Measurements from ENCODE around the gene LACTBL1.
"Not testable (repeated sequence)": the region's sequence is repeated elsewhere in the genome, so short reads cannot be mapped to it uniquely, and the experiment has no call there.

LACTBL1 gene, protein sequence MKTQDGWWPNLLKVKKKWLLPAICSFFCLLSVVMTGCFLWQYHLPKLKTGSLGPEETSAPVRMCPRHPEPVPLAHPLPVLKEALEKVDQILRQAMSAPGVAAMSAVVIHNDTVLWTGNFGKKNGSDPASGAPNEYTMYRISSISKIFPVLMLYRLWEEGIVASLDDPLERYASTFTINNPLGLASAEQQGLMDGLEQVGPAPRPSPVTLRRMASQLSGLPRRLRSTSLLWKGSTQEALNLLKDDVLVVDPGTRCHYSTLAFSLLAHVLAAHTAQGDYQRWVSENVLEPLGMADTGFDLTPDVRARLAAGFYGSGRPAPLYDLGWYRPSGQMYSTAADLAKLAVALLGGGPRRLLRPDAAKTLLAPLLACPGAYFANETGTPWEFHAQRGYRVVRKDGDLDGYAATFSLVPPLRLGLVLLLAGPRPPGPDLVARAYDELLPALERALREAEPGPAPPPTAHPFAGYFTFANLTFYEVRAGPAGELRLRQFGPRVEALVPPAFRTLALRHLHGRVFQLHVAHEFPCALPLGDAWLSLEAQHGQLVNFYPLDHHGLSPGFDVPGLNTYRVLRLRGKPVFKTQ

DNA sequence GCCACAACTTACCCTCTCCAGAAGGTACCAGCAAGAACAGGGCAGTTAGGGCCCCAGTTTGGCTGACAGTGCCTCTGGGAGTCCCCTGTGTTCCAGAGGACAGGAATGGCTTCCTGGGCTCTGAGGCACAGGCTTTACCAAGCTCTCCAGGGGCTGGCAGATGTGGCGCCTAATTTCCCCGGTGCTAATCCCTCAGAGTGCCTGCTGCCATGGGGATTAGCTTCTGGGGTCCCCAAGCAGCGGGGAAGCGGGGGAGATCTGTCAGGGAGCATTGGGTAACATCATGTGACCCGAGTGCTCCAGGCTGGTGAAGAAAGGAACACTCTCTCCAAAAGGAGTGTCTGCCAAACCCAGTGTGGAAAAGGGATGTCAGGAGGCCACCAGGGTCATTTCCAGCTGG lies at the start of gene LACTBL1:
Gene LACTBL1, minus strand, starts transcription at position 107 of the 400 bp plus-strand sequence. CDS start 550 bp downstream, outside the sequence.
- no peak for DNase-seq (ENCODE audit: low read depth)

DNA sequence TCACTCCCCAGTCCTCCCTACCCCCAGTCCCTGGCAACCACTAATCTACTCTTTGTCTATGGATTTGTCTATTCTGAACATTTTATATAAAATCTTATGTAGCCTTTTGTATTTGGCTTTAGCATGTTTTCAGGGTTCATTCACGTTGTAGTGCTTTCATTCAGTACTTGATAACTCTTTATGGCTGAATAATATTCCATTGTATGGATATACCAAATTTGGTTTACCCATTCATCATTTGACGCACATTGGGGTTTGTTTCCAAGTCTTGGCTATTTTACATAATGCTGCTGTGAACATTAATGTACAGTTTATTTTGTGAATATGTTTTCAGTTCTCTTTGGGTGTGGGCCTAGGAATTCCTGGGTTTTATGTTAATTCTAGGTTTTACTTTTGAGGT lies 49.2 kb upstream of the LACTBL1 start:
- DNase-seq (ENCODE audit: low read depth), result no peak

DNA sequence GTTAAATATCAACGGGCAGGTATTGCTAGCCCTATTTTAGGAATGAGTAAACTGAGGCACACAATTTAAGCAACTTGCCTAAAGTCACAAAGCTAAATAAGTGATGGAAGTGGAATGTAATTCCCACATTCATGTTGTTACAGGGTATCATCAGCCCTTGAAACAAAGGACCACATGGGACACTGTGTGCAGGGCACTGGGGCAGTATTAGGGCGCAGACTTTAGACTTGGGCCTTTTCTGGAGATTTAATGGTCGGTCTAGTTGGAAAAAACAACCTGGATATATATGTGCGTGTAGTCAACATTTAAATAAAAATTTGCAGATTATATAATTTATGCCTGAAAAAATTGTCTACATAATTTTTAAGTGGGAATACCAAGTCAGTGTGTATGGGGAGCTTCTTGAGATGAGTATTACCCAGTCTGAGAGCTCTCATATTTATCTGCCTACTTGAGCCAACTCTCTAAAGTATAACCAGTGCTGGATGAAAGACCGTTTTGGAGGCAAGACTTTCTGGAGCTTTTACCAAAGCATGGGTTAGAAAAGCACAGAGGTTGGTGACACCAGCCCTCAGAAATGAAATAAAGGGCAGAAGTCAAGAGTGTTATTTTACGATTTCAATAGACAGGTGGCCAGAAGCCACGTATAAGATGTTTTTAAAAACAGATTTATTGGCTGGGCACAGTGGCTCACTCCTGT lies 48.2 kb upstream of the LACTBL1 start:
- peak; percentile 17 for DNase-seq (ENCODE audit: low read depth)

DNA sequence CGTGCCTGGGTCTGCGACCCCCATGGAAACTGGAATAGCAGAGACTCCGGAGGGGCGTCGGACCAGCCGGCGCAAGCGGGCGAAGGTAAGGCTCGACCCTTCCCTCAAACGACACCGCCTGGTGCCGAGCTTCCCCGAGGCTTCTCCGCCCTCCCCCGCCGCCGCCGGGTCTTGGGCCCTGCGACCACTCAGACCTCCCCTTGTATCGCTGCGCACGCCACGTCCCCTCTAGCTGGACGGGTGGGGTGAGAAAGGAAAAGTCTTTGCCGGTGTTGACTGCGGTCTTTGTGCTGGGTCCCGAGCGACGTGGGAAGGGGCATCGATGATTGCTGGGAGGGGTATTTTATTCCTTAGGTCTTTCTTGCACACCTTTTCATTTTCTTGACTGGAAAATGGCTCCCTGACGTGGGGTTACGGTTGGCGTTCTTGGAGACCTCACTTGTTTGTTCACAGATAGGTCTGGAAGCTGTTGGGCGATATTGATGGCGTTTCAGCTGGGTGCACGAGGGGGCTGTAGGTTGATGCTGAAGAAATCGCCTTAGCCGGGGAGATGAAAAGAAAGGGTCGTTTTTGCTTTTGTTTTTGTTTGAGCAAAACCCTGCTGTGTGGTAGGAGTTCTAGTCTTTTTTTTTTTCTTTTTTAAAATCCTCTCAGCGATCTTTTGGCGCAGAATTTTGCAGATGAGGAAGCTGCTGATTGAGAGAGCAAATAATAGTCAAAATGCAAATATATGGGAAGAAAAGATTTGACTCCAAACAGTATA lies 47.4 kb upstream of the LACTBL1 start:
- DNase-seq (ENCODE audit: low read depth), result peak; percentile 59

DNA sequence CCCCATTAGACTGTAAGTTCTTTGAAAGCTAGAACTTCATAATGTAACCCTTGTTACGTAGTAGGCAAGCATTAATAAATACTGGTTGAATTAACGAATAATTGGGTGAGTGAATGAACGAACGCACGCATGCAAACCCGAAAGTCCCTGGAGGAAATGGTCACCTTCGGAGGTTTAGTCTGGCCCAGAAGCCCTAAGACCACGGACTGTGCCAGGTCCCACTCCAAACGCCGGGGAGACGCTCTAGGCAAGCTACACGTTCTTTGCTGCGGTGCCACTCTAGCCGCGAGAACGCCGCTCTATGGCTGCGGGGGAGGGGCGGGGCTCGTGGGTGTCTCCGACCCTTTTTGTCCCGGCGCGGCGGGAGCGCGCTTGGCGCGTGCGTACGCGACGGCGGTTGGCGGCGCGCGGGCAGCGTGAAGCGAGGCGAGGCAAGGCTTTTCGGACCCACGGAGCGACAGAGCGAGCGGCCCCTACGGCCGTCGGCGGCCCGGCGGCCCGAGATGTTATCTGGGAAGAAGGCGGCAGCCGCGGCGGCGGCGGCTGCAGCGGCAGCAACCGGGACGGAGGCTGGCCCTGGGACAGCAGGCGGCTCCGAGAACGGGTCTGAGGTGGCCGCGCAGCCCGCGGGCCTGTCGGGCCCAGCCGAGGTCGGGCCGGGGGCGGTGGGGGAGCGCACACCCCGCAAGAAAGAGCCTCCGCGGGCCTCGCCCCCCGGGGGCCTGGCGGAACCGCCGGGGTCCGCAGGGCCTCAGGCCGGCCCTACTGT lies 46.6 kb upstream of the LACTBL1 start, which contains the start of gene KDM1A:
Gene KDM1A, plus strand, starts transcription at position 375 of the 769 bp plus-strand sequence. Its CDS starts 129 bp downstream, at position 504.
- DNase-seq (ENCODE audit: low read depth), result peak; percentile 98

DNA sequence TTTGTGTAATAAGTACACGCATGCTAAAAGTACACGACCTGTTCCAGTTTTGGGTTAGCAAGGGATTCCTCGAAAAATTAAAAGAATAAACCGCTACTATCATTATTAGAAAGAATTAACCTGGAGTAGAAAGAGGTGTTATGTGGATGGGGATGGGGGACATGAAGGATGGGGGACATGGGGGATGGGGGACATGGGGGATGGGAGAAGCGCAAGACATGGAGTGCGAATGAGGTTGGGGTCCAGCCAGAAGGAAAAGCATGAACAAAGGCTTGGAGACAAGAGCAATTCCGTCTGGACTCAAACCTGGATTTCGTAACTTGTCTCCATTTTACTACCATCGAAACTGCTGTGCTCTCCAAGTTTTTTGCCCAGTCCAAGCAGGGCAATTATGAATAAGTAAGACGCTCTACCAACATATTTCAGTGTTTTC lies 46.0 kb upstream of the LACTBL1 start:
- no peak for DNase-seq (ENCODE audit: low read depth)

DNA sequence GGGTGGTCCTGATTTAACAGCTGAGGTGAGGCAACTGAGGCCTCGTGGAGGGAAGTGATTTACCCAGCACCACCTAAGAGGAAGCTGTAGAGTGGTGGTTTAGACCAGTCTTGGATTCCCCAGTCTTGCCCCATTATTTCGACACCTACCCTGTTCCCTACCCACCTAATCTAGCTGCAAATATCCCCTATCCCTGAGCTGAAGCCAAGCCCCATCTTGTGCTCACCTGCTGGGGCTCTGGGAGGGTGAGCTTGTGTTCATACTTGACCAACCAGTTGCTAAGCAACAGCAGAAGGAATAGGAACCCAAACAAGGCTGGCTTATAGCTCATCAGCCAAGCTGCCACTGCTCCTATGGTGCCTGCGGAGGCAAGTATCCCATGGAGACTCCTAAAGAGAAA lies 41.0 kb upstream of the LACTBL1 start:
- DNase-seq (ENCODE audit: low read depth), result no peak

DNA sequence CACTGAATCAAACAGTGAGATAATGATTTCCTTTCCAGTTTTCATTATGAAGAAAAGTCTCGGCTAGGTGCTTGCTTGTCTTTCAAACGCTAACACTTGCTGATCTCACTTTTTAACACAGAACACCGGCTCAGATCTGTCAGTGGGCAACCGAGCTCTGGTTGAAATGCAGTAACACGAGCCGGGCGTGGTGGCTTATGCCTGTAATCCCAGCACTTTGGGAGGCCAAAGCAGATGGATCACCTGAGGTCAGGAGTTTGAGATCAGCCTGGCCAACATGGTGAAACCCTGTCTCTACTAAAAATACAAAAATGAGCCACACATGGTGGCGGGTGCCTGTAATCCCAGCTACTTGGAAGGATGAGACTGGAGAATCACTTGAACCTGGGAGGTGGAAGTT lies 37.4 kb upstream of the LACTBL1 start:
- DNase-seq (ENCODE audit: low read depth), result not testable (repeated sequence)

DNA sequence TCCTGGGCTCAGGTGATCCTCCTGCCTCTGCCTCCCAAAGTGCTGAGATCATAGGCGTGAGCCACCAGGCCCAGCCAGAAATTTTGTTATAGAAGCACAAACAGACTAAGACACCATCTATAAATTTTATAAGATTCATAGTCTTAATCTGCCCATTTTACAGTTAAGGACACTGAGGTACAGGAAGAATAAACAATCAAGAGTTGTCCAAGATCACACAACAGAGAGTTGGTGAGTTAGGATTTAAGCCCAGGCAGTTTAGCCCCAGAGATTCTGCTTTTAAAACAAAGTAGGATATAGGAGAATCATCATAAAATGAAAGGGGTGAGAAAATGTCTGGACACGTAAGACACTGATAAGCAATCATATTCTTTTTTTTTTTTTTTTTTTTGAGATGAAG lies 36.2 kb upstream of the LACTBL1 start:
- DNase-seq (ENCODE audit: low read depth), result no peak

DNA sequence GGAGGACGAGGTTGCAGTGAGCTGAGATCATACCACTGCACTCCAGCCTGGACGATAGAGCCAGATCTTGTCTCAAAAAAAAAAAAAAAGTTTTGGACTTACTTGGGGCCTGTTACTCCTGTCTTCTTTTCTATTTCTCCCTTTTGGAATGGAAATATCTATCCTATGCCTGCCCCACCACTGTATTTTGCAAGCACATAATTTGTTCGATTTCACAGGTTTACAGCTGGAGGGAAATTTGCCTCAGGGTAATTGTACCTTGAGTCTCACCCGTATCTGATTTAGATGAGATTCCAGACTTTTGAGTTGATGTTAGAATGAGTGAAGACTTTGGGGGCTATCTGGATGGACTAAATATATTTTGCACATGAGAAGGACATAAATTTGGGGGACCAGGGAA lies 34.4 kb upstream of the LACTBL1 start:
- no peak for DNase-seq (ENCODE audit: low read depth)

DNA sequence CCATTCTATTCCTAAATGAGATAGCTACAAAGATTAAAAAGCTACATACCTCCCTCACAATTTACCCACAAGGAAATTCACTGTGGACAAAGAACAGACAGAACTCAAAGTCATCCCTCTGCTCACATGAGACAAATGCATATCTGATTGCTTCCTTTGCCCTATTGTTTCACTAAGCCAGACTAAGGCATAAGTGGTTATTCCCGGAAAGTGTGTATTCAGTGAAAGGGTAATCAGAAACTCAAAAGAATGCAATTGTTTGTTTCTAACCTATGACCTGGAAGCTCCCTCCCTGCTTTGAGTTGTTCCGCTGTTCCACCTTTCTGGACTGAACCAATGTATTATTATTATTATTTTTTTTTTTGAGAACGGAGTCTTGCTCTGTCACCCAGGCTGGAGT lies 32.1 kb upstream of the LACTBL1 start:
- not testable (repeated sequence) for DNase-seq (ENCODE audit: low read depth)

DNA sequence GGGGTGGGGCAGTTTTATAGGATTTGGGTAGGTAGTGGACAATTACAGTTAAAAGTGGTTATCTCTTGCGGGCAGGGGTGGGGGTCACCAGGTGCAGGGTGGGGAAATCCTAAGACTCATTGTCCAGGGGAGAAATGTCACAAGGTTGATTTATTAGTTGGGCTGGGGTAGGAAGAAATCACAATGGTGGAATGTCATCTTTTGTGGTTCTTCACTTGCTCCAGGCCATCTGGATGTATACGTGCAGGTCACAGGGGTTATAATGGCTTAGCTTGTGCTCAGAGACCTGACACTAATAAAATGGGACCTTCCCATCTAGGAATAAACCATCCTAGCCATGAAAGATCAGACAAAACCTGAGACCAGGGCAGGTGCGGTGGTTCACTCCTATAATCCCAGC lies 31.4 kb upstream of the LACTBL1 start:
- no peak for DNase-seq (ENCODE audit: low read depth)

DNA sequence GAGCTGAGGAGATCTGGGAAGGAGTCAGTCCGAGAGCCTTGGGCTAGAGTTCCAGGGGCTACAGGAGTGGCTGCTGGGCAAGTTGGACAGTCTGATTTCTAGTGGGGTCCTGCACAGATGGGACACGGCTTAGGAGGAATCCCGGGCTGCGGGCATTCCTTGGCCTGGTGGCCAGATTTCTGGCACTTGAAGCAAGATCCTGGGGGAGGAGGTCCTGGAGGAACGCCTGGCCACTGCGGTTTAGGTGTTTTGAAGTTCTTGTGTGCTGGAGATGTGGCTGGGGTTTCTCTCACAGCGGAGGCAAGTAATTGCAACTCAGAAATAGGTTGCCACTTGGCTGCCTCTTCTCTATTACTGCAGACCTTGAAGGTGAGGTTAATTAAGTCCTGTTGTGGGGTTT lies 29.6 kb upstream of the LACTBL1 start:
- DNase-seq (ENCODE audit: low read depth), result not testable (repeated sequence)

DNA sequence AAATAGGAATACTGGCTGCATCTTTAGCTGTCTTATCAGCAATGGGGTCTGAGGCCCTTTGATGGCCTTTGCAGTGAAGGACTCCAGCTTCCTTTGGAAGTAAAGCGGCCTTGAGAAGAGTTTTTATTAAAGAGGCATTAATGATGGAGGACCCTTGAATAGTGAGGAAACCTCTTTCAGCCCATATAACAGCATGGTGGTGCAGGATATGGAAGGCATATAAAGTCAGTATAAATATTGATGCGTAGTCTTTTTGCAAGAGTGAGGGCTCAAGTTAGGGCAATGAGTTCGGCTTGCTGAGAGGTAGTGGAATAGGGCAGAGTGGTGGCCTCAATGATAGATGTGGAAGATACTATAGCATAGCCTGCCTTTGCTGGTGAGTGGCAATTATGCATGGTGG lies 27.5 kb upstream of the LACTBL1 start:
- not testable (repeated sequence) for DNase-seq (ENCODE audit: low read depth)

DNA sequence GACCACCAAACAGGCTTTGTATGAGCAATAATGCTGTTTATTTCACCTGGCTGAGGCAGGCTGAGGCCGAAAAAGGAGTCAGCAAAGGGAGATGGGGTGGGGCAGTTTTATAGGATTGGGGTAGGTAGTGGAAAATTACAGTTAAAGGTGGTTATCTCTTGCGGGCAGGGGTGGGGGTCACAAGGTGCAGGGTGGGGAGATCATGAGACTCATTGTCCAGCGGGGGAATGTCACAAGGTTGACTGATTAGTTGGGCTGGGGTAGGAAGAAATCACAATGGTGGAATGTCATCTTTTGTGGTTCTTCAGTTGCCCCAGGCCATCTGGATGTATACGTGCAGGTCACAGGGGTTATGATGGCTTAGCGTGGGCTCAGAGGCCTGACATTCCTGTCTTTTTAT lies 24.9 kb upstream of the LACTBL1 start:
- DNase-seq (ENCODE audit: low read depth), result not testable (repeated sequence)

DNA sequence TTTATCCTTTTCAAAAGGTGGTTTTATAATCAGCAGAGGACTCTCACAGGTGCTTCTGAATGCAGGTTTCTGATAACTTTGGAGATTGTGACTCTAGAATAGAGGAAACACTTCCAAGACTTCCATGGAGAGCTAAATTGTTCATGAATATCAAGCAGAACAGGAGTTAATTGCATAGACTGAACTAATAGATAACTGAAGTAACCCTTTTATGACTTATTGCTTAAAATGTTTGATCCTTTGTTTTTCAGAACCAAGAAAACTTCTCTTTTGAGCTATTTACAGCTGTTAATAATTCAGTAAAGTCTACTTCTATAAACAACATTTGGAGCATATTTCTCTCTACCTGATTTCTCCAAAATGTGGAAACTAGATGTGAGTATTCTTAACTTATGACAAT lies 23.1 kb upstream of the LACTBL1 start:
- no peak for DNase-seq (ENCODE audit: low read depth)

DNA sequence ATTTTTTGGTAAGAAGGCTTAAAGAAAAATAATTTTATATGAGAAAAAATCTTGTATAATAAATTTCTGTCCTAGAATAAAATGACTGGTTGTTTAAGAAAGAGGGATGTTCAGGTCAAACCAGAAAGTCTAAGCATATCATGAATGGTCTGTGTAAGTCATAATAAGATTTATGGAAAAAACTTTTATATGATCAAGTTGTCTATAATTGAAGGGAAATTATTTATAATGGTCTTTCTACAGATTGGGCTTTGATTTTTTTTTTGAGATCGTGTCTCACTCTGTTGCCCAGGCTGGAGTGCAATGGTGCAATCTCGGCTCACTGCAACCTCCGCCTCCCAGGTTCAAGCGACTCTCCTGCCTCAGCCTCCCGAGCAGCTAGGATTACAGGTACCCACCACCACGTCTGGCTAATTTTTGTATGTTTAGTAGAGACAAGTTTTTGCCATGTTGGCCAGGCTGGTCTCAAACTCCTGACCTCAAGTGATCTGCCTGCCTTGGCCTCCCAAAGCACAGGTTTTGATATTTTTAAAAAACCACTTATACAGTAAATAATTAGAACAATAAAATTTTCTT lies 20.6 kb upstream of the LACTBL1 start:
- DNase-seq (ENCODE audit: low read depth), result peak; percentile 37

DNA sequence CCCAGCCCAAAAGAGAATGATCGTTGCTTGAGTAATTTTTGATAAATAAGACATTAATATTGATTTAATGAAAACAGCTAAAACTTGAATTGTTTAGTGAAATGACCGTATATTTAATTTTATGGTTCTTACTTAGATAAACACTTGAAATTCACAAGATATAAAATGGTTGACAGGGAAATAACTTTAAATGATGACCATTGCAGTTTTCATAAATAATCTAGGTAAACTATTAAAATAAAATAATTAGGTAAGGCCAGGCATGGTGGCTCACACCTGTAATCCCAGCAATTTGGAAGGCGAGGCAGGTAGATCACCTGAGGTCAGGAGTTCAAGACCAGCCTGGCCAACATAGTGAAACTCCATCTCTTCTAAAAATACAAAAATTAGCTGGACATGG lies 19.7 kb upstream of the LACTBL1 start:
- DNase-seq (ENCODE audit: low read depth), result not testable (repeated sequence)

DNA sequence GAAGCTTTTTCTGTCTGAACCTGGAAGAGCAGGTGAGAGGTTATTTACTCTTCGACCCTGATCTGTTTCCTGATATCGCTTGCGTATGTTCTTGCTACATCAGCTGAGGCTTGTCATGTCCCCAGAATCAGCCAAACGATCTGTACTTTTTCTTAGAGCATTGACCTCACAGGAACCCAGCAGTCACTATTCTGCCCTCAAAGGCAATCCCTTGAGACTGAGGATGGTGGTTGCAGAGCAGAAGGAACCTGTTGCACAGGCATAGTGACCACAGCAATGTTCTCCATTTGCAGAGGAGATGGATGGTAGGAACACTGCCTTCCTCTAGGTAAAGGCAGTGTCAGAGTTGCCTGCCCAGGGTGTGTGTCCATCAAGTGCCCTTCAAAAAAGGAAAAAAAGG lies 11.3 kb upstream of the LACTBL1 start:
- no peak for DNase-seq (ENCODE audit: low read depth)

DNA sequence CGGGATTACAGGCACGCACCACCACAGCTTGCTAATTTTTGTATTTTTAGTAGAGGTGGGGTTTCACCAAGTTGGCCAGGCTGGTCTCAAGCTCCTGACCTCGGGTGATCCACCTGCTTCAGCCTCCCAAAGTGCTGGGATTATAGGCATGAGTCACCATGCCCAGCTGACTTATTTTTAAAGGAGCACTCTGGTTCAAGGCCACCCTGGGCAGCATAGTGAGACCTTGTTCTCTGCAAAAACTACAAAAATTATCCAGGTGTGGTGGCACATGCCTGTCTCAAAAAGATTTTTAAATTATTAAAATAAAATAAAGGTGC lies 7.8 kb upstream of the LACTBL1 start:
- DNase-seq (ENCODE audit: low read depth), result not testable (repeated sequence)

DNA sequence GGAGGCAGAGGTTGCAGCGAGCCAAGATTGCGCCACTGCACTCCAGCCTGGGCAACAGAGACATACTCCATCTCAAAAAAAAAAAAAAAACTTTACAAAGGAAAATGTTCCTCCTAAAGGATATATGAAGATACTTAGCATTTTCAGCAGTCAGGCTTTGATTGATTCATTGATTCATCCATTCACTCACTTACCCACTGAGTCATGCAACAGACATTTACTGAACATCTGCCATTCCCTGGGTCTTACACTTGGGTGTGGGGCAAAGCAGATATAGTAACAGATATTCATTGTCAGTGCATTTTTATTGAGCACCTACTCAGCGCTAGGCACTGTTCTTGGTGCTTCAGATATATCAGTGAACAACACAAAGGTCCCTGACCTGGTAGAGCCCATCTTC lies 5.6 kb upstream of the LACTBL1 start:
- peak; percentile 77 for DNase-seq (ENCODE audit: low read depth)
